NAMALWA (cell line): ENCODE results near the gene TWIST2.

Experiments used
- DNase-seq: peaks from one replicate; pipeline ENCODE4 v3.0.0-alpha.2; 2015; ENCODE audit warnings: low spot score

TWIST2 gene

GRCh38 chr2:238905224-238905623 is 57.3 kb downstream of the TWIST2 start:
- DNase-seq = no peak

- DNase-seq = no peak
Measured at GRCh38 chr2:238905644-238906043, 57.8 kb downstream of the TWIST2 start.

- no peak for DNase-seq
Measured at GRCh38 chr2:238906254-238906935, 58.5 kb downstream of the TWIST2 start.

GRCh38 chr2:238906936-238907716 is 59.2 kb downstream of the TWIST2 start:
- no peak for DNase-seq

- DNase-seq = no peak
Measured at GRCh38 chr2:238907717-238908173, 59.9 kb downstream of the TWIST2 start.

- DNase-seq = peak; percentile 2
Measured at GRCh38 chr2:238908960-238909951, 61.4 kb downstream of the TWIST2 start.

GRCh38 chr2:238910751-238911351 is 63.0 kb downstream of the TWIST2 start:
- DNase-seq = no peak

- DNase-seq = no peak
Measured at GRCh38 chr2:238911376-238912227, 63.7 kb downstream of the TWIST2 start.

GRCh38 chr2:238912228-238912915 is 64.5 kb downstream of the TWIST2 start:
- DNase-seq = no peak

- DNase-seq = no peak
Measured at GRCh38 chr2:238912916-238913875, 65.3 kb downstream of the TWIST2 start.

GRCh38 chr2:238913931-238914647 is 66.2 kb downstream of the TWIST2 start:
- no peak for DNase-seq

GRCh38 chr2:238914648-238915015 is 66.7 kb downstream of the TWIST2 start:
- DNase-seq = no peak

GRCh38 chr2:238915196-238915595 is 67.3 kb downstream of the TWIST2 start:
- no peak for DNase-seq

- DNase-seq = no peak
Measured at GRCh38 chr2:238915596-238915995, 67.7 kb downstream of the TWIST2 start.

GRCh38 chr2:238916176-238916874 is 68.4 kb downstream of the TWIST2 start:
- DNase-seq = no peak

GRCh38 chr2:238916875-238917590 is 69.1 kb downstream of the TWIST2 start:
- no peak for DNase-seq

- no peak for DNase-seq
Measured at GRCh38 chr2:238919307-238919706, 71.4 kb downstream of the TWIST2 start.
